Smooth muscle cell of trachea (primary cell): ENCODE results near the gene ZNF723. TPM values are rescaled to one million over a fixed set of nuclear protein-coding genes. Genes with fewer than 3 reads are reported as not detected.

Experiments
- total RNA-seq: library from RNA; depleted of rRNA; stranded (reverse); fragments of >200 nt; gene quantifications from 2 replicates; pipeline ENCODE4 v1.2.1, GENCODE V29; 2014

The ZNF723 gene
- not detected in 2 replicates for total RNA-seq

DNA sequence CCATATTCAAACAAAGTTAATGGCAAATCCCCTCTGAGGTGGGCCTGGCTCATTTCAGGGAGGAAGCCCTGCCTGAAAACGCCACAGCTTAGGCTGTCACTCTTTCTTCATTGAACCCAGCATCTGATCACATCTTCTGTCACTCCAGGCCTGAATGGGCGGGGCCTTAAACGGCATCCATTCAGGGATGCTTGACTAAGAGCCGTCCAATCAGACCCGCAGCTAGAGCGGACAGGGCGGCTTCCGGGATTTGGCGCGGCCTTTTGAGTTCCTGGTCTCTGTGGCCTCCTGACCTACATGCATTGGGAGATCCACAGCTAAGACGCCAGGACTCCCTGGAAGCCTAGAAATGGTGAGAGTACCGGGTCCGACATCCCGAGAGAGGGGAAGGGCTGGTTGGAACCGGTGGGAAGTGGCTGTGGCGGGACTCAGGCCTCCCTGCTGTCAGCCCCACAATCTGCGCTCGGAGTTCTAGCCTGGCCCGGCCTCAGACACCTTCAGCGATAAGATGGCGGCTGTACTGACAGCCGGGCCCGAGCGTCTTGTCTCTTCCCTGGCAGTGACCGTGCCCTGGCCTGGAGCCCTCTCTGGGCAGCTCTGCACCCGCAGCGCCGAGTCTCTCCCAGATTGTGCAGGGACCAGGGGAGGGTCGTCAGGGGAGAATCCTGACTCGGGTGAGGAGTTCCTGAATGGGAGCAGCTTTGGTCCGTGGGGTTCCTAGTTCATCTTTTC is at the start of gene ZNF723:
Gene ZNF723, plus strand, starts transcription at position 261 of the 732 bp plus-strand sequence. Its CDS starts 89 bp downstream, at position 350.

DNA sequence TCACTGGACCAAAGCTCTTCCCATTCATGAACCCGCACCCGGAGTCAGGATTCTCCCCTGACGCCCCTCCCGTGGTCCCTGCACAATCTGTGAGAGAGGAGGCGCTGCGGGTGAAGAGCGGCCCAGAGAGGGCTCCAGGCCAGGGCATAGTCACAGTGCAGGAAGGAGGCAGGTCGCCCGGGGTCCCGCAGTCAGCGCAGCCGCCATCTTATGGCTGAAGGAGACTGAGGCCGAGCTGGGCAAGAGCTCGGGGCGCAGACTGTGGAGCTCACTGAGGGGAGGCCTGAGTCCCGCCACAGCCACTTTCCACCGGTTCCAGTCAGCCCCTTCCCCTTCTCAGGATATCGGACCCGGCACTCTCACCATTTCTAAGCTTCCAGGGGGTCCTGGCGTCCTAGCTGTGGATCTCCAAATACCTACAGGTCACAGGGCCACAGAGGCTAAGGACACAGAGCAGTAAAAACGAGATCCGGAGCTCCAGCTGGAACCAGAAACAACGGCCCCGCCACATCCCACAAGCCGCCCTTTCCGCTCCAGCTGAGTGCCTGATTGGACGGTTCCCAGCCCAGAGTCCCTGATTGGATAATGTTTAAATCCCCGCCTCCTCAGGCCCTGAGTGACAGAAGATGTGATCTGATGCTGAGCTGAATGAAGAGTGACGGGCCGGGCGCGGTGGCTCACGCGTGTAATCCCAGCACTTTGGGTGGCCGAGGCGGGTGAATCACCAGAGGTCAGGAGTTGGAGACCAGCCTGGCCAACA is 48.3 kb upstream of the ZNF723 start, which contains the start of gene ZNF99:
Gene ZNF99, minus strand, starts transcription at position 501 of the 760 bp plus-strand sequence. Its CDS starts 135 bp downstream, at position 366.

Other genes with a start within 250 kb of the ZNF723 start
- gene ZNF492, start 198.0 kb upstream of the ZNF723 start, total RNA-seq: 0.17 and 0.87 TPM in 2 replicates
- not detected in 2 replicates for gene ZNF99, start 48.1 kb upstream of the ZNF723 start, total RNA-seq
- 0.29 and 0.50 TPM in 2 replicates for gene ZNF728, start 170.9 kb downstream of the ZNF723 start, total RNA-seq